CD4-positive, alpha-beta T cell treated with Interleukin-21 for 1 hour (primary cell): ENCODE results near the gene ZSWIM1.
"Not testable (repeated sequence)": the region's sequence is repeated elsewhere in the genome, so short reads cannot be mapped to it uniquely, and the experiment has no call there.

Source experiments
- DNase-seq: peaks from one replicate; pipeline ENCODE4 v3.0.0-alpha.2; 2020

ZSWIM1 gene

DNA sequence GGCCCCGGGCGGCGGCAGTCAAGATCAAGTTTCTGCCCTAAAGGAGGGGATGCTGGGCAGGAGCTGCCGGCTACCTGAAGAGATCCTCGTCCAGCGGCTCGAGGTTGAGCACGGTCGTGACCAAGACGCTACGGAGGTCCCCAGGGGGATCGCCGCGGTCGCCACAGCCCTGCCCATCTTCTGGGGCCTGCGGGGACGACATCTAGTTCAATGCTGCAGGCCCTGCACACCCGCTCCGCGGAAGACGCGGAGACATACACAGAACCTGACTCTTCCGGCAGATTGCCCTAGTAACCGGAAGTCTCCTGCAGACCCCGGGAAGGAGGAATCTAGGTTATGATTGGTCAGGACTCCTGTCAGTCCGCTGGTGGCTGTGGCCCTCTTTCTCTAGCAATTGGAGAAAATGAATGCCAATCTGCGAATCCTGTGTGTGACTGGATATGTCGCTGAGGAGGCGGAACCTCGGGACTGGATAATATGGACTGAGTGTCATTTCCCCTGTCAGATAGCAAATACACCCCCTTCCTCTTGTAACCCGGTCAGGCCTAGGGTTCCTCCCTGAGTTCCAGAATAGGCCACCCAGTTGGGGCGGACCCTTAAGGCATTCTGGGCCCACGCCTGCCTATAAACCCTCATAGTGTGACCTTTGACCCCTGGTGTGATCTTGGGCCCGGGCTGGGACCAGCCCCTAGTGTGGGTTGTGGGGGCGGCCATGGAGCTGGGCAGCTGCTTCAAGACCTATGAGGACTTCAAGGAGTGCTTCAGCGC is 23.7 kb upstream of the ZSWIM1 start, which contains the start of the genes ACOT8 and ZSWIM3:
Gene ACOT8, minus strand, starts transcription at position 279 of the 768 bp plus-strand sequence. Its CDS starts 77 bp downstream, at position 202.
Gene ZSWIM3, plus strand, starts transcription at position 501 of the 768 bp plus-strand sequence. Its CDS starts 212 bp downstream, at position 713.
- peak; percentile 100 for DNase-seq

DNA sequence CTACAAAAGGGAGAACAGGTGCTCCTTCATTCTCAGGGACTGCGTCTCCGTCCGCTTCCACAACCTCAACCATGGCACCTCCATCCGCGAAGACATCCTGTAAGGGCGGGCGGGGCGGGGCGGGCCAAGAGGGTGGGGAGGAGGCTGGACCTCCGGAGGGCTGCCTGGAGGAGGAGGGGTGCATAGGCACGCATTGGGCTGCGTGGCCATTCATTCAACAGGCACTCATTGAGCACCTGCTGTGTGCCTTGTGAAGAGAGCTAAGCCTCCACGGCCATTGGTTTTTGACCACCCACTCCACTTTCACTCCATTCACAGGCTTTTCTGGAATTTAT is 23.2 kb upstream of the ZSWIM1 start:
- no peak for DNase-seq

DNA sequence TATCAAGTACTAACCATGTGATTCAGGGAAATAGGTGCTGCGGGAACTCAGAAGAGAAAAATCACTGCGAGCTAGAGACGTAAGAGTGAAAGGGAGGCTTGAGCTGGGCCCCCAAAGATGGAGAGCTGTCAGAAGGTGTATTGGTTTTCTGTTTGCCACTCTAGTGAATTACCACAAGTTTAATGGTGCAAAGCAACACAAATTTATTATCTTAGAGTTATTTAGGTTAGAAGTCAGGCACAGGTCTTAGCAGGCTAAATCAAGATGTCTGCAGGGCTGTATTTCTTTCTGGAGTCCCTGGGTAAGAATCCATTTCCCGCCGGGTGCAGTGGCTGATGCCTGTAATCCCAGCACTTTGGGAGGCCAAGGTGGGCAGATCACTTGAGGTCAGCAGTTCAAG is 21.1 kb upstream of the ZSWIM1 start:
- DNase-seq = no peak

DNA sequence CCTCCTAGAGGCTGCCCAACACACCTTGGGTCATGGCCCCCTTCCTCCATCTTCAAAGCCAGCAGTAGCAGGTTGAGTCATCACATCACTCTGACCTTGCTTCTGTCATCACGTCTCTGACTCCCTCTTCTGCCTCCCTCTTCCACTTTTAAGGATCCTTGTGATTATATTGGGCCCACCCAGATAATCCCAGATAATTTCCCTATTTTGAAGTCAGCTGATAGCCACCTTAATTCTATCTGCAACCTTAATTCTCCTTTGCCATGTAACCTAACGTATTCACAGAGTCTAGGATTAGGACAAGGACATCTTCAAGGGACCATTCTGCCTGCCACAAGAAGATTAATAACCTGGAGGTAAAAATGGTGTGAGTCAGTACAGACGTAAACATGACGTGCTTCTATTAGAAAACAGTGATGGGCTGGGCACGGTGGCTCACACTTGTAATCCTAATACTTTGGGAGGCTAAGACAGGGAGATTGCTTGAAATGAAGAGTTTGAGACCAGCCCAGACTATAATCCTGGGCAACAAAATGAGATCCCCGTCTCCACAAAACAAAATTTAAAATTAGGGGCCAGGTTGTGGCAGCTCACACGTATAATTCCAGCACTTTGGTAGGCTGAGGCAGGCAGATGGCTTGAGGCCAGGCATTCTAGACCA is 20.3 kb upstream of the ZSWIM1 start:
- DNase-seq = no peak

DNA sequence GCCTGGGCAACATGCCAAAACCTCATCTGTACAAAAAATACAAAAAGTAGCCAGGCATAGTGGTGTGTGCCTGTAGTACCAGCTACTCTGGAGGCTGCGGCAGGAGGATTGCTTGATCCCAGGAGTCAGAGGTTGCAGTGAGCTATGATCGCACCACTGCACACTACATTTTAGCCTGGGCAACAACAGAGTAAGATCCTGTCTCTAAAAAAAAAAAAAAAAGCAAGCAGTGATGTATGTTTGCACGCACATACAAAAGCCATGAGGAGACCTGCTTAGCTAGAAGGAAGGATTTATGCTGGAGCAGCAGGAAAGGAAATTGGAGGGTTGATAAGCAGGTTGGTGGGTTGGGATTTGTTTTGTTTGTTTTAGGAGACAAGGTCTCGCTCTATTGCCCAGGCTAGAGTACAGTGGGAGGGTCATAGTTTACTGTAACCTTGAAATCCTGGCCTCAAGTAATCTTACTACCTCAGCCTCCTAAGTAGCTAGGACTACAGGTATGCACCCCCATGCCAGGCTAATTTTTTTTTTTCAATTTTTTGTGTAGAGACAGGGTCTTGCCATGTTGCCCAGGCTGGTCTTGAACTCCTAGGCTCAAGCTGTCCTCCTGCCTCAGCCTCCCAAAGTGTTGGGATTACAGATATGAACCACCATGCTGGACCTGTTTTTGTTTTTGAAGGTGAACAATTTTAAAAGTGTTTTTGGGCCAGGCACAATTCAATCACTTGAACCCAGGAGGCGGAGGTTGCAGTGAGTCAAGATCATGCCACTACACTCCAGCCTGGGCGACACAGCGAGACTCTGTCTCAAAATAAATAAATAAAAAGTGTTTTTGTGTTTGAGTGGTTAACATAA is 19.6 kb upstream of the ZSWIM1 start:
- DNase-seq = no peak

DNA sequence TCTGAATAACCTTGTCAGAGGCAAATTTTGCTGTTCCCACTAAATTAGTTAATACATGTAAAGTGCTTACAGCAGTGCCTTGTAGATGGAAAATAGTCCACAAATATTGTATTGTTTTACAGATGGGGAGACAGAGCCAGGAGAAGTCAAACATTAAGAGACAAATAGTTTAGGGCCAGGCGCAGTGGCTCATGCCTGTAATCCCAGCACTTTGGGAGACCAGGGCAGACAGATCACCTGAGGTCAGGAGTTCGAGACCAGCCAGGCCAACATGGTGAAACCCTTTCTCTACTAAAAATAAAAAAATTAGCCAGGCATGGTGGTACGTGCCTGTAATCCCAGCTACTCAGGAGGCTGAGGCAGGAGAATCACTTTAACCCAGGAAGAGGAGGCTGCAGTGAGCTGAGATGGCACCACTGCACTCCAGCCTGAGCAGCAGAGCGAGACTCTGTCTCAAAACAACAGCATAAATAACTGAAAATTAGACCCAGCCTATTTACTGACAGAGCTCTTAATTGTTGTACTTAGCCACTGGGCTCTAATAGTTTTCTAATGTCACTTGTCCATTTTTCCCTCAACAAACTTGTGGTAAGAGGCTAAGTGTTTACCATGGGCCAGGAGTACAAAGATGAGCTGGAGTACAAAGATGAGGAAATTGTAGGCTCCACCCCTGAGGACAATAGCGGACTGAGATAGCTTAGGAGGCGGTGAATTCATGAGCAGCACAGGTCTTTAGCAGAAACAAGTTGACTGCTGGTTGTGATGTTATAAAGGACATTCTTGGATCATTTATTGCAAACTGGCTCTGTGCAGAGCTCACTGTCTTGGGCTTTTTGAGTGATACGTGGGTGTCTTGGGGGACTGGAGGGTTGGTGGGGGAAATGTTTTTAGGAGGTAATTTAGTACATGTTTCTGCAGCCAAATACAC is 17.2 kb upstream of the ZSWIM1 start:
- DNase-seq = no peak

DNA sequence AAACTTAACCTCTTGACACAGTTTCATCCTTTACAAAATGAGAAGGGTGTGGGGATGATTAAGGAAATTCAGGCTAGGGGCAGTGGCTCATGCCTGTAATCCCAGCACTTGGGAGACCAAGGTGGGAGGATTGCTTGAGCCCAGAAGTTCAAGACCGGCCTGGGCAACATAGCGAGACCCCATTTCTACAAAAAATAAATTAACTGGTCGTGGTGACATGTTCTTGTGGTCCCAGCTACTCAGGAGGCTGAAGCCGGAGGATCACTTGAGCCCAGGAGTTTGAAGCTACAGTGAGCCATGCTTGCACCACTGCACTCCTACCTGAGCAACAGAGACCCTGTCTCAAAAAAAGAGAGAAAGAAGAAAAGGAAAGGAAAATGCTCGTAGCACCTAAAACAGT is 14.6 kb upstream of the ZSWIM1 start:
- no peak for DNase-seq

DNA sequence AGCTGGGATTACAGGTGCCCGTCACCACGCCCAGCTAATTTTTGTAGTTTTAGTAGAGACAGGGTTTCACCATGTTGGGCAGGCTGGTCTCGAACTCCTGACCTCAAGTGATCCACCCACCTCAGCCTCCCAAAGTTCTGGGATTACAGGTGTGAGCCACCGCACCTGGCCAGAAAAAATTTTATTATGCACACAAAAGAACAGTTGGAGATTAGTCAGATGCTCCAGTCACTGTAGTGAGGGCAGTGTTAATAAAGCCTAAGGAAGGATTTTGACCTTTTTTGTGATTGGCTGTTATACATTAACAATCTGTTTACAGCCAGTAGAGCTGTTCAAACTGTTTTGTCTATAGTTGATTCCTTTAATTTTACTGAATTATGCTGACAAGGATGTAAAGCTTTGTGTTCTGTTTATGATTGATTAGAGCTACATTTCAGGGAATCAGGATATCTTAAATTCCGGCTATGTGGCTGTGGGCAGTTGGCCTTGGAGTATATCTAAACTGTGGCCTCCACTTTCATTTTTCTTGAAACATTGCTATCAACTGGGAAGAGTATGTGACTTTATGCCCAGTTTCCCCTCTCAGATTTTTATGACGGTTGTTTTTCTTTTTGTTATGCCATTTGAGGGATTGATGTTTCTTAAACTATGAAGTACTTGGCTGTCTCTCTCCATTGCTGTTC is 13.8 kb upstream of the ZSWIM1 start:
- DNase-seq = no peak

DNA sequence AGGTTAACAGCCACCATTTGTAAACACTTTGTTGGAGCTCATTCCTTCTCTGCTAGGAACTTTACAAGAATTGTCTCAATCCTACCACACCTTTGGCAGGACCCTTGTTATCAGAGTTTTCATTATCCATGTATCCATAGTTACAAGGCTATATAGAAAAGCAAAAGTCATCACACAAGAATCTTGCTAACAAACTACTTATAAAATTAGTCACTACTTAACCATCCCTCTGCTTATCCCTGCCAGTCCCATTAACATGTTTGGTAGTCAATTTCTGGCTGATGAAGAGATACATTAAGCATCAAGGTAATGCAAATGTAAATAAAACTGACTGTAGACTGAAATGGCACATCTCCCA is 13.2 kb upstream of the ZSWIM1 start:
- DNase-seq = no peak

DNA sequence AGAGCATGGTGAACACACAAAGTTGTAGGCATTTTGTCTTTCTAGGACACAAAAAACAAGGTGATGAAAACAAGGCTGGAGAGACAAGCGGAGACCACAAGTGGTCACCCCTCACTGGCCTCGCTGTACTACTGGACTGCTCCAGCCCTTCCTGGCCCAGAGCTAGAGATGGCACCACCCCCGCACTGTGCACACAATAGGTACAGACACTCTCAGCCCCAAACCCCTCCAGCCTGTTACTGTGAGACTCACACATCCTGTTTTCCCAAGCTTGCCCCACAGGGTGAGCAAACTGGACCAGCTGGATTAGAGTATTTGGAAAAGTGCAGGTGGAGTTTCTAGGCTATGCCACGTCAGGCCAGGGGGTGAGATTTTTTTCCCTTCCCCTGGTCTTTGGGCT is 8.4 kb upstream of the ZSWIM1 start:
- no peak for DNase-seq

DNA sequence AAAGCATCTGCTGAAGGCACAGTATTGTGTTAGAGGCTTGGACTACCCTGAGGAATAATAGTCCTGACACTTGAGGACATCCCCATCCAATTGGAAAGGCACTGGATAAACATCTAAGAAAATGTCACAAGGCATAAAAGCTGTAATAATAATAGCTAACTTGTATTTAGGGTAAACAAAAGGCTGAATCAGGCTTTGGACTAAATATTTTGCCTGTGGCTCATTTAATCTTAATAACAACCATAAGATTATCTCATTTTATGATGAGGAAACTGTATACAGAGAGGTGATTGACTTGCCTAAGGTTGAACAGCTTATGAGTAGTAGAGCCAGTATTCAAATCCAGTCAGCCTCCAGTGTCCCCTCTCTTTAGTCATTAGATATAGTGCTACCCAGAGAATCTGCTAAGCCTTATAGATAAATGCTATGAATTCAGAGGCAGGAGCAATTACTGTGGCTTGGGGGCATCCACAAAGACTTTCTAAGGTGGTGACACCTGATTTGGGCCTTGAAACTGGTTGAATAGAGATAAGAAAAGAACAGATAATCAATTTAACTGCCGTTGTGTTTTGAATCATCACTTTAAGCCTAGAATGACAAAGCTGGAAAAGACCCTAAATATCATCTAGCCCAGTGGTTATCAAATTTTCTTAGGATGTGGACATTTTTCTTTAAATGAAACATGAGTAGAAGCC is 7.5 kb upstream of the ZSWIM1 start:
- no peak for DNase-seq

DNA sequence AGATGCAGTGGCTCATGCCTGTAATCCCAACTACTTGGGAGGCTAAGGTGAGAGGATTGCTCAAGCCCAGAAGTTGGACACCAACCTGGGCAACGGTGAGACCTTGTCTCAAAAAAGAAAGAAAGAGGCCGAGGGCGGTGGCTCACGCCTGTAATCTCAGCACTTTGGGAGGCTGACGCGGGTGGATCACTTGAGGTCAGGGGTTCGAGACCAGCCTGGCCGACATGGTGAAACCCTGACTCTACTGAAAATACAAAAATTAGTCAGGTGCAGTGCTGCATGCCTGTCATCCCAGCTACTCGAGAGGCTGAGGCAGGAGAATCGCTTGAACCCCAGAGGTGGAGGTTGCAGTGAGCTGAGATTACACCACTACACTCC is 6.9 kb upstream of the ZSWIM1 start:
- DNase-seq = not testable (repeated sequence)

DNA sequence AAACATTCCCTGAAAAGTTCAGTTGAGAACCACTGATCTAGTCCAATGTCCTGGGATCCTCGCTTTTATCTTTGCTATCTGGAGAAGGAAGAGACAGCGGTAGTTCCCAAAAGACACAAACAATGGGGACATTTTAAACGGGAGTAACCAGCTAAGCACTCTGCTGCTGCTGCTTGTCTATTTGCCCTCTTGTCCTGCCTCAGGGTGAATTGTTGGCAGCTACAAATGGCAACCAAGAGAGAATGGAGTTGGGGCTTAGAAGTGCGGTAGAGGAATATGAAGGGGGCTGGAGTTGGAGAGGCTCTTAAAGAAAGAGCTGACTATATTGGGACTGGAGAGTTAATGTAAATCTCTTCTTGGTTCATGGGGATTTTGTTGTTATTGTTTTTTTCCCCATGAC is 6.5 kb upstream of the ZSWIM1 start:
- no peak for DNase-seq

DNA sequence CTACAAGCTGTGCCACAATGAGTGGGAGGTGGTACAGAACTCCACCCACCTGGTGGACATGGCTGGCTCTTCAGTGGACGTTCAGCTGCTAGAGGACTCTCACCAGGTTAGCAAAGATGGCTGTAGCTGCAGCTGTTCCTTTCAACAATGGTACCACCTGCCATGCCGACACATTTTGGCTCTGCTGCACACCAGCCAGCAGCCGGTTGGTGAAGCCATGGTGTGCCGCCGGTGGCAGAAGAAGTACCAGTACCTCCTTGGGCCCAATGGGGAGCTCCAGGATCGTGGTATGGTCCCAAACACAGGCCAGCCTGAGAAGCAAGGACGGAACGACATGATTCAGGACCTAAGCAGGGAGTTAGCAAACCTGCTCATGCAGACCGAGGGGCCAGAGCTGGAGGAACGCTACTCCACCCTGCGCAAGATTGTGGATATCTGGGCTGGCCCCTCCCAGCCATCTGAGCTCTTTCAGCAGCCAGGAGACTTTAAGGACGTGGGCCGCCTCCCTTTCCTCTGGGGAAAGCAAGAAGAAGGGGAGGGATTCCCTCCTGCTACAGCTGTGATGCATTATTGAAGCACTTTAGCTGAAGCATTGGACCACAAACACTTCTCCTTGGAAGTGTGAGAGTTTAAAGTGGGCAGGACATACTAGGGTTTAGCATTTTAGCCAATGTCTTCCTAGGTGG is 2.8 kb upstream of the ZSWIM1 start:
- DNase-seq = no peak

DNA sequence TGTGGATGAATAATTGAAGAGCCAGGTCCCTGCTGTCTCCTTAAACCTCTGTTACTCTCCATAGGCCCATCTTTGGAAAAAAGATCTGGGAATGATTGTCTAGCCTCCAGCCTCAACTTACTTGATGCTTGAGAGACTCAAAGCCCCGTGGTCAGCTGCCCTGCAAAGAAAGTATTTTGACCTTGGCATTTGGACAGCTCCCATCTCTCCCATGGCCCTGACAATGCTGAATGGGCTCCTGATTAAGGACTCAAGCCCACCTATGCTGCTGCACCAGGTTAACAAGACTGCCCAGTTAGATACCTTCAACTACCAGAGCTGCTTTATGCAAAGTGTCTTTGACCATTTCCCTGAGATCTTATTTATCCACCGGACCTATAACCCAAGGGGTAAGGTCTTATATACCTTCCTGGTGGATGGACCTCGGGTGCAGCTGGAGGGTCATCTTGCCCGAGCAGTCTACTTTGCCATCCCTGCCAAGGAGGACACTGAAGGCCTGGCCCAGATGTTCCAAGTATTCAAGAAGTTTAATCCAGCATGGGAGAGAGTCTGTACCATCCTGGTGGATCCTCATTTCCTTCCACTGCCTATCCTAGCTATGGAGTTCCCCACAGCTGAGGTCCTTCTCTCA is 1.6 kb downstream of the ZSWIM1 start:
- DNase-seq = no peak

DNA sequence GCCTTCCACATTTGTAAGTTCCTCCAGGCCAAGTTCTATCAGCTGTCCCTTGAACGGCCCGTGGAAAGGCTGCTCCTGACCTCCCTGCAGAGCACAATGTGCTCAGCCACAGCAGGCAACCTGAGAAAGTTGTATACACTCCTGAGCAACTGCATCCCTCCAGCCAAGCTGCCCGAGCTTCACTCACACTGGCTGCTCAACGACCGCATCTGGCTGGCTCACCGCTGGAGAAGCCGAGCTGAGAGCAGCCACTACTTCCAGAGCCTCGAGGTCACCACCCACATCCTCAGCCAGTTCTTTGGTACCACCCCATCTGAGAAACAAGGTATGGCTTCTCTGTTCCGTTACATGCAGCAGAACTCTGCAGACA is 2.1 kb downstream of the ZSWIM1 start:
- no peak for DNase-seq

DNA sequence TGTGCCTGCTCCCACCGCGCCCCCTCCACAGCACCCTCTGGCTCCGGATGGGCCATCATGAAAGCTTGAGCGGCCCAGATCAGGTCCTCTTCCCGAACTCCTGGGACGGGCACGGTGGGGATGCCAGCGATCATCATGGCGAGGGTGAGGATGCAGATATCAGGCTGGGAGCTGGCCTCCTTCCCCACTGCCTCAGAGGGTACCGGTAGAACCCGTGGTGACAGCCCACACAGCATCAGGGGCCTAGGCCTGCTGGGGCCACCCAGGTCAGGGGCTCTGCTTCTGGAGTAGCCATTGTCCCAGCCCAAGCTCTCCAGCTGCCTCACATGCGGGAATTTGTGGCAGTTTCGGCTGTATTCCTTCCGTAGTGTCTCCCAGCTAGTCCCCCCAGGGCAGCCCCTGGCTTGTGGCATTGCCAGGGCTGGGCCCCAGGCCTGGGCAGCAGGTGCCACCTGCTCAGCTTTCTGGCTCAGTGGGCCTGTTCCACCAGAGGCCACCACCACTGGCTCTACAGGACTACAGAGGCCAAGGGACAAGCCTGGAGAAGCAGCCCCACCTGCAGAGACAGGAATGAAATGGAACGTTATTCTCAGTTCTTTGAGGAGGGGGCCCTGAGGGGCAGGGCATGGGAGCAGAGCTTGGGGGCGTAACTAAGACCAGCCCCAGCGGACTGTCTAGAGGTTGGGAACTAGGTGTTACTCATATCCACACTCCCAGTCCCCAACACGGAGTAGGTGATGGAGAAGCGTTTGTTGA is 5.7 kb downstream of the ZSWIM1 start:
- no peak for DNase-seq

DNA sequence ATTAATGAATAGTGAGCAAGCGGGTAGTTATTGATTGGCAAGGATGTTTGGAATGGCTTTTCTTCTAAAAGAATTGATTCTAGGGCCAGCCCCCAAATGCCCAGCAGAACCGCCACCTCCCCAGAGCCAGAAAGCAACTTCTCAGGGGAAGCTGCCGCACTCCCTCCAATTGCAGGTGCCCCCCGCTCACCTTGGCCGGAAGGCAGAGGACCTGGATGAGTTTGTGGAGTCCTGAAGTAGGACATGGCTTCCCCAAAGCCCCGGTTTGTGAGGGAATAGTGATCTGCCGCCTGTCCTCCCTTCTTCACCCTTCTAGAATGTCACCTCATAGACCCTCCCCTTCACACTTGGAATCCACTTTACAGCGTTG is 6.3 kb downstream of the ZSWIM1 start, which contains the start of gene SPATA25:
Gene SPATA25, minus strand, starts transcription at position 277 of the 370 bp plus-strand sequence. Its CDS starts 32 bp downstream, at position 245.
- no peak for DNase-seq

DNA sequence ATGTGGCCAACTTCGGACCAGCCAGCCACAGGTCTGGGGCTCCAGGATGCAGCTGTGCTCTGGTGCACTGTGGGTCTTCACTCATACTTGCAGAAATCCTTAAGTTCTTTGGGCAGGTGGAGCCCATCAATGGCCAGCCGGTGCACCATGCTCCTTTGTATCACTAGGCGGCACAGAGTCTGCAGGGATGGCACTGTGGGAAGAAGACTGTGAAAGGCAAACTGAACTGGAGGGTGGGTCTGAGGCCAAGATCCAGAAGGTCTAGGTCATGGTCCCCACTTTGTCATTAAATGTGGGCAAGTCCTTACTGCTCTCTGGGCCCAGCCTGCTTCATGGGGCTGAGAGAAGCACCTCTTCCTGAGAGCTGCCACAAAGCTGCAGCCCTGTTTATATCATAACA is 7.7 kb downstream of the ZSWIM1 start:
- no peak for DNase-seq
